GM13977 (cell line): Measurements from ENCODE around the gene RBM39.

Experiments
- DNase-seq: peaks from one replicate; pipeline ENCODE4 v3.0.0; 2012; ENCODE audit warnings: low spot score
- CTCF ChIP-seq: IDR thresholded peaks from 2 replicates; pipeline ENCODE4 v1.5.1; 2012; ENCODE audit warnings: mild to moderate bottlenecking, control low read depth; ENCODE audit not compliant: insufficient read depth; ENCODE audit errors: extremely low read depth, missing control alignments
- in situ Hi-C: fragments of 300-500 bp; cut with MboI; formaldehyde crosslinking; loops from one replicate; pipeline ENCODE4 v1.12.0; 2022; ENCODE audit warnings: low sequenced_read_pairs, low pct_unique_long_range_greater_than_20kb, mixed read lengths, inconsistent platforms; ENCODE audit not compliant: unreplicated experiment

RBM39 gene

GRCh38 chr20:35681960-35682359 is 60.1 kb downstream of the RBM39 start:
- no peak for TF ChIP-seq CTCF
- no peak for DNase-seq
- in situ Hi-C loops: no loop called here

- no peak for TF ChIP-seq CTCF
- DNase-seq: no peak
- in situ Hi-C loops: no loop called here
Measured at GRCh38 chr20:35680452-35681183, 61.4 kb downstream of the RBM39 start.

- in situ Hi-C loops: no loop called here
- no peak for TF ChIP-seq CTCF
- DNase-seq: no peak
Measured at GRCh38 chr20:35674921-35675320, 67.1 kb downstream of the RBM39 start.

GRCh38 chr20:35673884-35674283 is 68.2 kb downstream of the RBM39 start:
- DNase-seq: no peak
- TF ChIP-seq CTCF: no peak
- in situ Hi-C loops: no loop called here

- no peak for DNase-seq
- in situ Hi-C loops: no loop called here
- no peak for TF ChIP-seq CTCF
Measured at GRCh38 chr20:35669681-35670080, 72.4 kb downstream of the RBM39 start.

- no peak for DNase-seq
- in situ Hi-C loops: no loop called here
- TF ChIP-seq CTCF: no peak
Measured at GRCh38 chr20:35669221-35669620, 72.8 kb downstream of the RBM39 start.
